ENCODE data around the gene HRH2. TPM values are rescaled to one million over a fixed set of nuclear protein-coding genes. Genes with fewer than 3 reads are reported as not detected.
A peak's percentile ranks its signal among the peaks of the same experiment; 100 is the strongest.

The HRH2 gene
- polyA plus RNA-seq, 6 donors from 2014 or later, result not detected

DNA sequence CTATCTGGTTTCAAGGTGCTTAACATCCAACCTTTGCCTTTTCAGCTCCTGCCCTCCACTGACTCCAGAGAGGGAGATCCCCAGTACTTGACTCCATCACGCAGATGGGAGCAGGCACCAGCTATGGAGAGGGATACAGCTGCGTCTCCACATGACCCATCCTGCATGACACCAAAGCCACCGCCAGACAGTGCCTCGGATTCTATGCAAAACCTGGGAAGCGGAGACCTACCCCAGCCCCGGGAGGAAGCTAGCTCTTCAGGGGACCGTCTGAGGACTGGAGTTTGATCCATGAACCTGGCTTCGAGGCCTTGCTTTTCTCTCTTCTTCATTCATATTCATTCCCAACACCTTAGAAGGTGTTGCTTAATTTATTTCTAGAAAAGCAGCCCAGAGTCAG lies 24.8 kb downstream of the HRH2 start:
- peaks cover 0 to 11% (median 0%) of the 10 kb centered on the region in 3 donors for H3K27me3 Mint-ChIP-seq
- peaks cover 0 to 4% (median 0%) of the 10 kb centered on the region in 3 donors for H3K4me1 Mint-ChIP-seq
- no peaks in the 10 kb centered on the region for H3K36me3 Mint-ChIP-seq
- ATAC-seq (ENCODE audit: low read depth in 2 of 2) (no peak), DNase-seq (no peak)
- H3K9me3 Mint-ChIP-seq, result no peaks in the 10 kb centered on the region
- H3K4me3 Mint-ChIP-seq, result peak overlapping the region in 1 of 8 donors; percentile 65
- H3K27ac Mint-ChIP-seq, result no peak overlapping the region

DNA sequence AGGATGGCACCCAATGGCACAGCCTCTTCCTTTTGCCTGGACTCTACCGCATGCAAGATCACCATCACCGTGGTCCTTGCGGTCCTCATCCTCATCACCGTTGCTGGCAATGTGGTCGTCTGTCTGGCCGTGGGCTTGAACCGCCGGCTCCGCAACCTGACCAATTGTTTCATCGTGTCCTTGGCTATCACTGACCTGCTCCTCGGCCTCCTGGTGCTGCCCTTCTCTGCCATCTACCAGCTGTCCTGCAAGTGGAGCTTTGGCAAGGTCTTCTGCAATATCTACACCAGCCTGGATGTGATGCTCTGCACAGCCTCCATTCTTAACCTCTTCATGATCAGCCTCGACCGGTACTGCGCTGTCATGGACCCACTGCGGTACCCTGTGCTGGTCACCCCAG lies 25.4 kb downstream of the HRH2 start:
- peak overlapping the region in 1 of 8 donors; percentile 49 for H3K4me3 Mint-ChIP-seq

GRCh38 chr5:175683921-175684320 lies 26.1 kb downstream of the HRH2 start:
- Mint-ChIP-seq H3K27me3 (peaks cover 0 to 12% (median 0%) of the 10 kb centered on the region in 3 donors), H3K36me3 (no peaks in the 10 kb centered on the region), H3K4me3 (no peak overlapping the region), H3K27ac (no peak overlapping the region), H3K4me1 (no peaks in the 10 kb centered on the region), H3K9me3 (peaks cover 0 to under 1% (median 0%) of the 10 kb centered on the region in 7 donors)
- DNase-seq (no peak), ATAC-seq (ENCODE audit: low read depth in 2 of 2) (no peak)

More for the DNA sequence above, 25.4 kb downstream of the HRH2 start:
- DNase-seq (no peak), ATAC-seq (ENCODE audit: low read depth in 2 of 2) (no peak)
- Mint-ChIP-seq H3K4me1 (no peaks in the 10 kb centered on the region), H3K27ac (peak overlapping the region in 1 of 6 donors; percentile 44), H3K36me3 (no peaks in the 10 kb centered on the region), H3K9me3 (no peaks in the 10 kb centered on the region), H3K27me3 (peaks cover 0 to 11% (median 0%) of the 10 kb centered on the region in 3 donors)

DNA sequence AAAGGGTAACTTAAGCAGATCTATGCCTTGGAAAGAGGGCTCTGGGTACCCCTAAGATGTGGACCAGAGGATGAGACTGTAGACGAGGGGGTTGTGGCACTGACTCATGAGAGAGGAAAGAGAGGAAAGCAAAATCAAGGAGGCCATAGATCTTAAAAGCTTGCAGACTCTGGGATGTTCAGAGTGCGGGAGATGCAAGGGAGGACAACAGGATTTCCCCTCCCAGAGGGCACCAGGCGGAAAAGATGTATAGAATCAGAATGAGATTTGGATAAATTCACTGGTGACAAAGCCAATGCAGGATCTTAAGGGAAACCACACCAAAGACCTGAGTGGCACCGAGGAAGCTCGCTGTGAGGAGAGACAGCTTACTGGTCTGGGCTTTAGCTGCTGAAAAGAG lies 27.1 kb downstream of the HRH2 start:
- H3K27me3 Mint-ChIP-seq, result peaks cover 0 to 10% (median 0%) of the 10 kb centered on the region in 3 donors
- no peak for DNase-seq
- H3K36me3 Mint-ChIP-seq, result no peaks in the 10 kb centered on the region
- no peak for ATAC-seq (ENCODE audit: low read depth in 2 of 2)
- H3K9me3 Mint-ChIP-seq, result peaks cover 0 to 2% (median 0%) of the 10 kb centered on the region in 7 donors
- H3K4me1 Mint-ChIP-seq, result no peaks in the 10 kb centered on the region
- H3K4me3 Mint-ChIP-seq, result no peak overlapping the region
- H3K27ac Mint-ChIP-seq, result no peak overlapping the region

DNA sequence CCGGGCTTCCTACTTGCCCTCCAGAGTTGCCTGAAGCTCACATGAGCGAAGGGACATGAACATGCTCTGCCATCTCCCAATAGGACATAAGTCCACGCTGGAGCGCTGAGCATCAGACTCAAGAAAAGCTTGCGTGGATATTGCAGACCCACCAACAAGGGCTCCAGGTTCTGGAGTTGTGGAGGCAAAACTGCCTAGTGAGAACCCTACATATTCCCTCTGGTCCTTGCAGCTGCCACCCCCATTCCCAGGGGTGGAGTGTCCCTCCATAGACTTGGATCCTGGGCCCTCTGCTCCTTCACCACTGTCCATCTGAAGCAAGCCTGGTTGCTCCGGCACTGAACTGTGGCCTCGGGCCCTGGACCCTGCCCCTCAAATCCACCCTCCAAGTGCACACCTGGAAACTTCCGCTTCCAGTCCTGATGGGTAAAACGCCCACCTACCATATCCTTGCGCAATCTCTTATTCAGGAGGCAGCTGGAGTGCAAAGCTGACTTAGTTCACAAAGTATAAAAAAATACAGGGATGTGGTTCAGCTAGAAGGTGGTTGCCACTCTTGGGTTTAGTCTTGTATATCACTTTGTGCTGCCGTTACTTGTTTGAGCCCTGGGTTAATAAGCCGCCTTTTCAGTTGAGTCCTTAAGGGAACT lies 28.0 kb downstream of the HRH2 start:
- Mint-ChIP-seq H3K36me3 (no peaks in the 10 kb centered on the region), H3K9me3 (peaks cover 0 to 3% (median 0%) of the 10 kb centered on the region in 7 donors), H3K4me1 (peaks cover 2 to 3% (median 3%) of the 10 kb centered on the region in 3 donors), H3K27ac (no peak overlapping the region), H3K27me3 (peaks cover 0 to 17% (median 5%) of the 10 kb centered on the region in 3 donors), H3K4me3 (peak overlapping the region in 1 of 8 donors; percentile 42)
- DNase-seq (no peak), ATAC-seq (ENCODE audit: low read depth in 2 of 2) (no peak)

- H3K27ac Mint-ChIP-seq, result no peak overlapping the region
- H3K9me3 Mint-ChIP-seq, result peaks cover 0 to 3% (median 0%) of the 10 kb centered on the region in 7 donors
- H3K4me1 Mint-ChIP-seq, result peaks cover 5 to 6% (median 6%) of the 10 kb centered on the region in 3 donors
- no peak for ATAC-seq (ENCODE audit: low read depth in 2 of 2)
- no peaks in the 10 kb centered on the region for H3K36me3 Mint-ChIP-seq
- no peak overlapping the region for H3K4me3 Mint-ChIP-seq
- DNase-seq, result no peak
- H3K27me3 Mint-ChIP-seq, result peaks cover 0 to 21% (median 8%) of the 10 kb centered on the region in 3 donors
These were observed 28.5 kb downstream of the HRH2 start for GRCh38 chr5:175686396-175686795.

GRCh38 chr5:175686826-175687225 lies 29.0 kb downstream of the HRH2 start:
- Mint-ChIP-seq H3K27me3 (peaks cover 0 to 21% (median 8%) of the 10 kb centered on the region in 3 donors), H3K27ac (no peak overlapping the region), H3K4me3 (no peak overlapping the region), H3K4me1 (peaks cover 5 to 6% (median 6%) of the 10 kb centered on the region in 3 donors), H3K36me3 (no peaks in the 10 kb centered on the region), H3K9me3 (peaks cover 0 to 3% (median 0%) of the 10 kb centered on the region in 7 donors)
- ATAC-seq (ENCODE audit: low read depth in 2 of 2) (no peak), DNase-seq (no peak)

DNA sequence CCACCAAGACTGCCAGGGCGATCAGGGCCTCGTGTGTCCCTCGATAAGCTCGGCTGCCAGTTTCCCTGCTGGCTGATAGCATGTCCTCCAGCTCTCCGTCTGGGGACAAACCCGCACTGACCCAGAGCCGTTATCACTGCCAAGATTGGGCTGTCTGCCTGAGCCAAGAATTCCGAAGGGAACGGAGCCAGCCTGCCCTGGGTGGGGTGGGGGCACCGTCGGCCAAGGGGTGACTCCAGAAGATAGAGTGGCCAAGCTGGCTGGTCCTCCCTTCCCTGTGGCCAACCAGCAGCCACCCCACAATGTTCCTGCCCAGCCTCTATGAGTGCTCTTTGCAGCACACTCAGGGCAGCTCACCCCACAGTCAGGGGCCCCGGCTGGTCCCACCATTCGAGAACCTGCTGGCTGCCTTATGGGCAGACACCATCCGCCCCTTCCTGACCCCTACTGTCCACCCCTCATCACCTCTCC lies 29.4 kb downstream of the HRH2 start:
- ATAC-seq (ENCODE audit: low read depth in 2 of 2) (no peak), DNase-seq (no peak)
- no peaks in the 10 kb centered on the region for H3K36me3 Mint-ChIP-seq
- H3K4me1 Mint-ChIP-seq, result peaks cover 5 to 6% (median 6%) of the 10 kb centered on the region in 3 donors
- no peak overlapping the region for H3K27ac Mint-ChIP-seq
- H3K4me3 Mint-ChIP-seq, result no peak overlapping the region
- peaks cover 0 to 21% (median 8%) of the 10 kb centered on the region in 3 donors for H3K27me3 Mint-ChIP-seq
- H3K9me3 Mint-ChIP-seq, result peaks cover 0 to 3% (median 0%) of the 10 kb centered on the region in 7 donors

- Mint-ChIP-seq H3K27me3 (peaks cover 5 to 21% (median 8%) of the 10 kb centered on the region in 3 donors), H3K9me3 (peaks cover 0 to 3% (median 0%) of the 10 kb centered on the region in 7 donors), H3K4me1 (peaks cover 5 to 6% (median 6%) of the 10 kb centered on the region in 3 donors), H3K36me3 (no peaks in the 10 kb centered on the region), H3K27ac (no peak overlapping the region), H3K4me3 (peak overlapping the region in 1 of 8 donors; percentile 44)
- no peak for DNase-seq
- ATAC-seq (ENCODE audit: low read depth in 2 of 2), result no peak
These were observed 30.7 kb downstream of the HRH2 start for GRCh38 chr5:175688352-175689146.

DNA sequence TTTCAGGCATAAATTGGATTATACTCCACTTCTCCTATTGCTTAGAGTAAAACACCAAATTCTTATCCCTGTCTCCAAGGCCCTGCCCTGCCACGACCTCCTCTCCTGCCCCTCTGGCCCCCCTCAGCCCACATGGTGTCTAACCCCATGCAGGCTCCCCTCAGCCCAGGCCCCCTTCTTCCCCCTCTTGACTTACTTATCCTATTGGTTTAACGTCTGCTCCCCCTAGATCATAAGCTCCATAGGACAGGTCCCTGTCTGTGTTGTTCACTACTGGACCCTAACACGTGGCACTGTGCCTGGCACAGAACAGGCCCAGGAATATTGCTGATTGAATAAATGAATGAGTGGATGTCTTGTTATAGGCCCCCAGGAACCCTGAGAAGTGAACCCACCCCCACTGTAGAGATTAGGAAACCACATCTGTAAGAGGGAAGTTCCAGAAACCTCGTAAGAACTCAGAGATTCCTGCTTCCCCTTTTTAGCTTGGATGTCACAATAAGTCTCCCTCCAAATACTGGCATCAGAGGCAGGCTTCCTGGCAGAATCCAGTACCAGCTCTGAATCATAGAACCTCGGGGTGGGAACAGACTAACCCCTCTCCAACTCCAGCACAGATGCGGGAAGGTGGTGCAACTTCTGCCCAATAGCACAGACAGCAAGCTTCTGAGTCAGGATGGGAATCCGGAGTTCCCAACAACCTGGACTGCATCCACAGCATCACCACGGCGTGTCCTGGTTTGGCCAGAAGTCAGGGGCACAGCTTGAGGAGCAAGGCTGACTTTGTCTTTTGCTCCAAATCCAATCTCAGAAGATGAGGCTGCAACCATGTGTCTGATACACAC lies 31.5 kb downstream of the HRH2 start:
- peak overlapping the region in 1 of 6 donors; percentile 63 for H3K27ac Mint-ChIP-seq
- no peak overlapping the region for H3K4me3 Mint-ChIP-seq
- no peak for ATAC-seq (ENCODE audit: low read depth in 2 of 2)
- peaks cover 5 to 21% (median 8%) of the 10 kb centered on the region in 3 donors for H3K27me3 Mint-ChIP-seq
- H3K36me3 Mint-ChIP-seq, result no peaks in the 10 kb centered on the region
- H3K9me3 Mint-ChIP-seq, result peaks cover 0 to 3% (median 0%) of the 10 kb centered on the region in 7 donors
- DNase-seq, result no peak
- H3K4me1 Mint-ChIP-seq, result peaks cover 5 to 6% (median 6%) of the 10 kb centered on the region in 3 donors

- peaks cover 5 to 21% (median 8%) of the 10 kb centered on the region in 3 donors for H3K27me3 Mint-ChIP-seq
- ATAC-seq (ENCODE audit: low read depth in 2 of 2), result no peak
- peaks cover 5 to 6% (median 6%) of the 10 kb centered on the region in 3 donors for H3K4me1 Mint-ChIP-seq
These were observed 32.2 kb downstream of the HRH2 start for GRCh38 chr5:175690025-175690424.

DNA sequence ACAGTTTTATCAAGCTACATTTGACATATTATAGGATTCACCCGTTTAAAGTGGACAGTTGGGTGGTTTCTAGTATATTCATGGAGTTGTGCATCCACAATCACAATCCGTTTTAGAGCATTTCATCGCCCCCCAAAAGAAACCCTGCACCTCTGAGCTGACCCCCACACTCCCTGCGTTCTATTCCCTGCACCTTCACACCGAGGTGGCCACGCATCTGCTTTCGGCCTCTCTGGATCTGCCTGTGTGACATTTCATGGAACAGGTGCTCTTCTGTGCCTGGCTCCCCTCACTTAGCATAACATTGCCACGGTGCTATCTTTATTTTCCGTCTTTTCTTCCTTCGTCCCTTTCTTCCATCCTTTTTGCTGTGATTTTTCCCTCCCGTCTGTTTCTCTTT lies 32.7 kb downstream of the HRH2 start:
- no peak for ATAC-seq (ENCODE audit: low read depth in 2 of 2)
- H3K9me3 Mint-ChIP-seq, result peaks cover 0 to 3% (median 0%) of the 10 kb centered on the region in 7 donors
- DNase-seq, result no peak
- H3K27me3 Mint-ChIP-seq, result peaks cover 5 to 21% (median 8%) of the 10 kb centered on the region in 3 donors
- H3K27ac Mint-ChIP-seq, result no peak overlapping the region
- no peak overlapping the region for H3K4me3 Mint-ChIP-seq
- peaks cover 5 to 7% (median 6%) of the 10 kb centered on the region in 3 donors for H3K4me1 Mint-ChIP-seq
- no peaks in the 10 kb centered on the region for H3K36me3 Mint-ChIP-seq

More at GRCh38 chr5:175690025-175690424, 32.2 kb downstream of the HRH2 start:
- DNase-seq, result no peak
- Mint-ChIP-seq H3K4me3 (no peak overlapping the region), H3K36me3 (no peaks in the 10 kb centered on the region), H3K27ac (no peak overlapping the region), H3K9me3 (peaks cover 0 to 3% (median 0%) of the 10 kb centered on the region in 7 donors)

GRCh38 chr5:175691761-175692160 lies 33.9 kb downstream of the HRH2 start:
- DNase-seq (no peak), ATAC-seq (ENCODE audit: low read depth in 2 of 2) (no peak)
- H3K27ac Mint-ChIP-seq, result no peak overlapping the region
- no peak overlapping the region for H3K4me3 Mint-ChIP-seq
- peaks cover 5 to 21% (median 8%) of the 10 kb centered on the region in 3 donors for H3K27me3 Mint-ChIP-seq
- no peaks in the 10 kb centered on the region for H3K36me3 Mint-ChIP-seq
- peaks cover 5 to 12% (median 8%) of the 10 kb centered on the region in 3 donors for H3K4me1 Mint-ChIP-seq
- peaks cover 0 to 3% (median 0%) of the 10 kb centered on the region in 7 donors for H3K9me3 Mint-ChIP-seq
